ENCODE data around the gene WNT6.

Gene WNT6

DNA sequence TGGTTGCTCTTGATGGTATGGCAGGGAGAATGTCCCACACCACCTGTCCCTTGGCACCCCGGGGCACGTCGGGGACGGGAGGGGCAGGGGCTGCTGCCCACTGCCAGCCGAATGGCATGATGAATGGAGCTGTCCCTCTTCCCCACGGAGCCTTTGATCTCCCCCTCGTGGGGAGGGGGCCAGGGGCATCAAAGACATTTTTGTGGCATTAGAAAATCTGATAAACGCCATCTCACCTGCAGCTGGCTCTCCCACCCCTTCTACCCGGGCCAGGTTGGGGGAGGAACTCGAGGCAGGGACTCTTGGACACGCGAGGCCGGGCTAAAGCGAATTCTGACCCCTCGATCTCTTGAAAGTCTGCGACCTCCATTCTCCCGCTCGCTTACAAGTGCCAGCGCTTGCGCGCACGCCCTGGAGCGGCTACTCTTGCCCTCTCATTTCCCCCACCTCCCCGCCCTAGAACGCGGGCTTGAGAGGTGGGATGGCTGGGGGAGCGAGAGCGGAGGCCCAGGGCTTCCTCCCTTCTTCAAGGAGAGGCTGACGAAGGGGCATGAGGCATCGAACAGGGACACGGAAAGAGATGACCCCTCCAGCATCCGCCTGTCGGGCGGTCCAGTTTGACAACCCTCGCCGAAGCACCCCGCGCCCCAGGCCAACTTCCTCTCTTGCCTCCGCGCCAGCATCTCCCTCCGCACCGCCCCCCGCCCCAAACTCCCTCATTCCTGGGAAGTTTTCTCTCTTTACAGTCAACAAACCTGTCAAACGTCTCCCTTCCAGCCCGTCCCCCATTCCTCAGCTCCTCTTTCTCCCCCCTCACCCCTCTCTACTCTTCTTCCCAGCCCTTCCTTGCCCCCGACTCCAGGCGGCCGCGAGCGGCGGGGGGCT, 692 bp upstream of the WNT6 start:
- peak; percentile 49 for DNase-seq

GRCh38 chr2:218859988-218860831, 605 bp downstream of the WNT6 start:
- peak; percentile 49 for DNase-seq

GRCh38 chr2:218860950-218861381, 1.4 kb downstream of the WNT6 start:
- peak; percentile 53 for DNase-seq

DNA sequence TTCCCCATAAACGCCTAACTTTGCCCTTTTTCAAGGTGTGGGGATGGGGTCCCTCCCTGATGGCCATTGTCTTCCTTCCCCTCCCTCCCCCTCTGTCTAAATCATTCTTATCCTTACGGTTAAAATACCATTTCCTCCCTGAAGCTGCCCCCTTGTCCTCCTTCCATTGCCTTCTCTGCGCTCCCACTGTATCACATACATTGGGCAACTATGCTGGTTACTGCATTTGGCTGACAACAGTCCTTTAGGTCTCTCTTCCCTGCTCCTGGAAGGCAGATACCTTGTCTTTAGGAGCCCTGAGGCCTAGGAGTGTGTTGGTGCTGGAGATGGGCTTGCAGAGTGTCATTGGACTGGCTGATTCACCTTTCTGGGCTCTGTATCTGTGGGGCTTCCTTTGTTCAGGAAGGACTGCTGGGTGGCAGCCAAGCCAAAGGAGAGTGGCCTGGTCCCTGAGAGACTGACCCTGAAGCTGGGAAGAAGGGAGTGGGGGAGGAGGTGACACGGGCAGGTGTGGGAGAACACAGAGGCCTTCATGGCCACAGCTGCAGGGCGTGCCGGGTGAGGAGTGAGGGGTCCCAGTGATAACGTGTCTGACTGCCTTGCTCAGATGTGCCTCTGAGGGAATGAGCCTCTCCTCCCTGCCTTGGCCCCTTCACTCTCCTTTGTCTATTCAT, 2.2 kb downstream of the WNT6 start:
- peak; percentile 41 for DNase-seq

- DNase-seq = peak; percentile 23
Measured at GRCh38 chr2:218863021-218863520, 3.5 kb downstream of the WNT6 start.

- no peak for DNase-seq
Measured at GRCh38 chr2:218865396-218865795, 5.8 kb downstream of the WNT6 start.

GRCh38 chr2:218865999-218866398, 6.4 kb downstream of the WNT6 start:
- DNase-seq = no peak

- no peak for DNase-seq
Measured at GRCh38 chr2:218867900-218868299, 8.3 kb downstream of the WNT6 start.

GRCh38 chr2:218869064-218869463, 9.5 kb downstream of the WNT6 start:
- DNase-seq = no peak

DNA sequence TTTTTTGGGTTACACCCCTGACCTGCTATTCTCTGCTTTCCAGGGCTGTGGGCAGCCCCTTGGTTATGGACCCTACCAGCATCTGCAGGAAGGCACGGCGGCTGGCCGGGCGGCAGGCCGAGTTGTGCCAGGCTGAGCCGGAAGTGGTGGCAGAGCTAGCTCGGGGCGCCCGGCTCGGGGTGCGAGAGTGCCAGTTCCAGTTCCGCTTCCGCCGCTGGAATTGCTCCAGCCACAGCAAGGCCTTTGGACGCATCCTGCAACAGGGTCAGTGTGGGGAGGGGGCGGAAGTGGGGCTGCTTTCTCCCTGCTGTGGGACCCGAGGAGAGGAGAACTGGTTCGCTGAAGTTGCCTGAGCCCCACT, 11.4 kb downstream of the WNT6 start:
- no peak for DNase-seq

- no peak for DNase-seq
Measured at GRCh38 chr2:218871345-218872302, 12.0 kb downstream of the WNT6 start.

DNA sequence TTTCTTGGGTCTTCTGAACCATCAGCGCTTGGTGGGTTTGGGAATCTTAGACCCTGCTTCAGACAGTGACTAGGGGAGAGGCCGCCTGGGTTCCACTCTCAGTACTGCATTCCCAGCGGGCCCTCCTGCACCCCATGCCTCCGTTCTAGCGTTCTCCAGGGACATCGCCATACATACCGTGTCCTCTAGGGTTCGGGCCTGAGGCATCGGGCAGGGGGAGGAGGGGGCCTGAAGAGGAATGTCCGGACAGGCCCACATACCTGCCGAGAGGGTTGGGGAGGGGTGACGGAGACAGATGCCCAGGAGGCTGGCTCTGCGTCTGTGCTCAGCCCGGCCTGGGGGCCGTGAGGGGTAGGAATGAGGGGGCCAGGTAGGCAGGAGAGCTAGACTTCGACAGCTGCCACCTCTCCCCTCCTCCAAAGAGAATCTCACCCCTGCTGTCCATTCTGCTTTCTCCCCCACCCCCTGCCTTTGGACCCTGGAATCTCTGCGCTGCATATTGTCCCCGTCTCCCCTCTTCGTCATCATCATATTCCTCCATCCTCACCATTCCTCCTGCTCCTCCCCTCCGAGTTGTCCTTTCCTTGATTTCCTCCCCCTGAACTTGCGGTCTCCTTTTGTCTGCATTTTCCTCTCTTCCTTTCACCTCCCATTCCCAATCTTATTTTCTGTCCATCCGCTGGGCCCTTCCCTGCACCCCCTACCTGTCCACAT, 13.2 kb downstream of the WNT6 start:
- no peak for DNase-seq

DNA sequence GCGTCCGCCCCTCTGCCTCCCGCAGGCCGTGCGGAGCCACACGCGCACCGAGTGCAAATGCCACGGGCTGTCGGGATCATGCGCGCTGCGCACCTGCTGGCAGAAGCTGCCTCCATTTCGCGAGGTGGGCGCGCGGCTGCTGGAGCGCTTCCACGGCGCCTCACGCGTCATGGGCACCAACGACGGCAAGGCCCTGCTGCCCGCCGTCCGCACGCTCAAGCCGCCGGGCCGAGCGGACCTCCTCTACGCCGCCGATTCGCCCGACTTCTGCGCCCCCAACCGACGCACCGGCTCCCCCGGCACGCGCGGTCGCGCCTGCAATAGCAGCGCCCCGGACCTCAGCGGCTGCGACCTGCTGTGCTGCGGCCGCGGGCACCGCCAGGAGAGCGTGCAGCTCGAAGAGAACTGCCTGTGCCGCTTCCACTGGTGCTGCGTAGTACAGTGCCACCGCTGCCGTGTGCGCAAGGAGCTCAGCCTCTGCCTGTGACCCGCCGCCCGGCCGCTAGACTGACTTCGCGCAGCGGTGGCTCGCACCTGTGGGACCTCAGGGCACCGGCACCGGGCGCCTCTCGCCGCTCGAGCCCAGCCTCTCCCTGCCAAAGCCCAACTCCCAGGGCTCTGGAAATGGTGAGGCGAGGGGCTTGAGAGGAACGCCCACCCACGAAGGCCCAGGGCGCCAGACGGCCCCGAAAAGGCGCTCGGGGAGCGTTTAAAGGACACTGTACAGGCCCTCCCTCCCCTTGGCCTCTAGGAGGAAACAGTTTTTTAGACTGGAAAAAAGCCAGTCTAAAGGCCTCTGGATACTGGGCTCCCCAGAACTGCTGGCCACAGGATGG, 14.0 kb downstream of the WNT6 start:
- DNase-seq = no peak

DNA sequence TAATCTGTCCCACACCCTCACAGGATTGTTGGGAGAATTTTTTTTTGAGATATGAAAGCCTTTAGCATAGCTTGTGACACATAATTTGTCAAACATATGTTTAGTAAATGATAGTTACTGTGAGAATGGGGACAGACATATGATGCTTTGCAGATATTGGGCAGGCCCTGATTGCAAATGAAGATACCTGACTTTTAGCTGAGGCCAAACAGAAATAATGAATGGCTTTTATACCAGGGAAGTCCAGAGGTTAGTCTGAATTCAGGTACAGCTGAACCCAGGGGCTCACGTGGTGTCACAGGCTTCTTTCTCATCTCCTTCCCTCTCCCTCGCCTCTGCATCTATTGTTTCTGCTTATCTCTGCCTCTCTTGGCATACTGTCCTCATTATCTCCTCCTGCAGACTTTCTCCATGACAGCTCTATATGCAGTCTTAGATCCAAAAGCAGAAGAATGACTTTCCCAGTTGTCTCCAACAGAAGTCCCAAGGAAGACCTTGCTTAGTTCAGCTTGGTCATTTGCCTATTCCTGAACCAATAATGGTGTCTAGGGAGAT, 16.2 kb downstream of the WNT6 start:
- DNase-seq = no peak

DNA sequence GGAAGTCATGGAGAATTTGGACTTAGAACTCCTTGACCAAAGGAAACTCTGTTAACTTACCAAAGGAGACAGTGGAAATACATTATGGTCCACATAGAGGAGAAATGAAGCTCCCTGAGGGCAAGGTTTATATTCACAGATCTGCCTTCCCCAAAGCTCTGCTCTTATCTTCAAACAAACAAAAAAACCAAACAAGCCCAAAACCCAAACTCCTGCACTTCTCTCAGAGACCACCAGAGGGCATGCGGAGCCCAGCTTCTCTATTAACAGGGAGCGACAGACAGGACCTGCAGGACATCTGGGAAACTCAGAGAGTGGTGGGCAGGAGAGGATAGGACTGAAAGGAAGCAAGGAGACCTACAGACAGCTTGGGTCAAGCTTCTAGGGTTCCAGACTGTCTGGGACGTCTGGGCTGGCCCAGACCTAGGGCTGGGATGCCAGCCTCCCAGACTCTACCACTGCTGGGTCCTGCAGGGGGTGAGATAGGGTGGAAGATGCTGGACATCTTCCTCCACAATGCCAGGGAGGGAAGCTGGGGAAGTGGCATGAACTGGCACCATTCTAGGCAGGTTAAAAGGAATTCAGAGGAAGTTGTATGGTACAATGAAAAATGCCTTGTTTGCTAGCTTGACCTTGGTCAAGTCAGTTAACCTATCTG, 17.1 kb downstream of the WNT6 start:
- peak; percentile 84 for DNase-seq

DNA sequence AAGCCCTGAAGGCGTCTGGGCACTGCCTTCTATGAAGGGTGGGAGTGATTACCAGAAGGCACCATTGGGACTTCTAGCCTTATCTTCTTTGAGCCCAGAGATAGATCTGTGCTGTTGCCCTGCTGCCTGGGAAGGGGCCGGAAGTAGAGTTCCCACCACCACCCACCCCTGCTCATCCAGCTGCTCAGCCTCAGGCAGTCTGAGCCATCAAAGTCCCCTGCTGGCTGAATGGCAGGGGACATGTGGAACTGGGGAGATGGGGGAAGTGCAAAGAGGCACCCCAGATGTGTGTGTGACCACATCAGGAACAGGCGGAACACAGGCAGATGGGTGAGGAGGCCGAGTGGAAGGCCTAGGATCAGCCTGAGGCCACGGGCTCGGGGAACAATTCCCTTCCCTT, 17.7 kb downstream of the WNT6 start:
- no peak for DNase-seq

DNA sequence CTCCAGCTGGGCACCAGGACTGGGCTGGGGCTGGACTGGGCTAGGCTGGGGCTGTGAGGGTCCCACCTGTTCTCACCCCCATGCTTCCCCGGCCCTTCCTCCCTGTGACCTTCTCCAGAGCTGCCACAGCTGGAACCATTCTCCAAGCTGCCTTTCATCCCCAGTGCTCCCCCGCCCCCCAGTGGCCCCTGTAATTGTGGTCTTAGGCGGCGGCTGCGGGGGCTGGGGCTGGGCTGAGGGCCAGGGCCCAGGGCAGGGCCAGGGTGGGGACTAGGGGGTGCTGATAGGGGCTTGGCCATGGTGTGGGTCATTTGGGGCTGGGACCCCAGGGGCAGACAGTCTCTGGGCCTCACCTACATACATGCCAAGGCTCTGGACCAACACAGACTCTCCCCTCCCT, 18.3 kb downstream of the WNT6 start:
- no peak for DNase-seq

DNA sequence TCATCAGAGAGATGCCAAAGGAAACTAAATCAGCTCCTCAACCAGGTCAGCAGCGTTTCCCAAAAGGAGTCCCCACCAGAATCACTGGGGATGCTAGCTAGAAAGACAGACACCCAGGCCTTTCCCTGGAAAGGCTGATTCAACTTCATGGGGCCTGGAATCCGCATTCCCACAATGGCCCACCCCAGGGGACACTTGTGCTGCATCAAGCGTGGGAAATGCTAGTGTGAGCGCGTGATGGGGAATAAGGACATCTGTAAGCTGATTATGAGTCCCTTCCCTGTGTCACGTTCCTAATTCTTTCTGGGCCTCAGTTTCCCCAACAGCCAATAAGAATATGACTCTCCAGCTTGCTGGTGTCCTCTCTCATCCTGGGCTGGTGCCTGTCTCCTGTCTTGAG, 18.9 kb downstream of the WNT6 start:
- DNase-seq = no peak
